GOT3 (cell line): Measurements from ENCODE around the gene CMKLR1.

ENCODE experiments used
- DNase-seq: peaks from one replicate; lab custom pipeline; 2025; ENCODE audit warnings: mixed read lengths; lab: John Stamatoyannopoulos, UW

CMKLR1 gene

GRCh38 chr12:108298761-108299275 is 40.3 kb downstream of the CMKLR1 start:
- no peak for DNase-seq

GRCh38 chr12:108297895-108298760 is 41.0 kb downstream of the CMKLR1 start:
- no peak for DNase-seq

- no peak for DNase-seq
Observed at GRCh38 chr12:108297424-108297823, 41.7 kb downstream of the CMKLR1 start.

- DNase-seq, result no peak
Observed at GRCh38 chr12:108296945-108297344, 42.2 kb downstream of the CMKLR1 start.

- DNase-seq, result no peak
Observed at GRCh38 chr12:108295641-108296040, 43.5 kb downstream of the CMKLR1 start.

- DNase-seq, result no peak
Observed at GRCh38 chr12:108289350-108290161, 49.6 kb downstream of the CMKLR1 start.

GRCh38 chr12:108287227-108287626 is 51.9 kb downstream of the CMKLR1 start:
- no peak for DNase-seq

GRCh38 chr12:108285016-108285415 is 54.1 kb downstream of the CMKLR1 start:
- no peak for DNase-seq

- DNase-seq, result no peak
Observed at GRCh38 chr12:108284163-108284562, 54.9 kb downstream of the CMKLR1 start.

- DNase-seq, result no peak
Observed at GRCh38 chr12:108282676-108283075, 56.4 kb downstream of the CMKLR1 start.

GRCh38 chr12:108282160-108282559 is 57.0 kb downstream of the CMKLR1 start:
- DNase-seq, result no peak

- no peak for DNase-seq
Observed at GRCh38 chr12:108277613-108278012, 61.5 kb downstream of the CMKLR1 start.

GRCh38 chr12:108273217-108273616 is 65.9 kb downstream of the CMKLR1 start:
- no peak for DNase-seq

GRCh38 chr12:108271951-108272872 is 66.9 kb downstream of the CMKLR1 start:
- DNase-seq, result no peak

GRCh38 chr12:108270849-108271143 is 68.3 kb downstream of the CMKLR1 start:
- no peak for DNase-seq

- DNase-seq, result no peak
Observed at GRCh38 chr12:108270035-108270848, 68.9 kb downstream of the CMKLR1 start.

- DNase-seq, result no peak
Observed at GRCh38 chr12:108269224-108269623, 69.9 kb downstream of the CMKLR1 start.

GRCh38 chr12:108268397-108268796 is 70.7 kb downstream of the CMKLR1 start:
- DNase-seq, result no peak

GRCh38 chr12:108267450-108267849 is 71.7 kb downstream of the CMKLR1 start:
- no peak for DNase-seq

GRCh38 chr12:108266131-108266530 is 73.0 kb downstream of the CMKLR1 start:
- no peak for DNase-seq

GRCh38 chr12:108265505-108265904 is 73.6 kb downstream of the CMKLR1 start:
- DNase-seq, result no peak
